Effector memory CD8-positive, alpha-beta T cell (primary cell): Measurements from ENCODE around the gene LYPD5.
"Not testable (repeated sequence)": the region's sequence is repeated elsewhere in the genome, so short reads cannot be mapped to it uniquely, and the experiment has no call there.

ENCODE experiments used
- ATAC-seq: fragments of 150-1000 bp; cut with Tn5 transposase; replicated peaks from 2 replicates; pipeline ENCODE4 v1.10.0; 2021; ENCODE audit warnings: mild to moderate bottlenecking, moderate library complexity
- DNase-seq, 3 experiments: peaks; one replicate each; pipeline ENCODE4 v3.0.0; 2021
- H3K27ac Mint-ChIP-seq, 2 donors: one replicate each; pipeline ENCODE4 v1.8.0; 2022; ENCODE audit warnings: mild to moderate bottlenecking in 2 of 2, mixed read lengths in 2 of 2, moderate library complexity in 2 of 2
- H3K27me3 Mint-ChIP-seq, 2 donors: one replicate each; pipeline ENCODE4 v1.8.0; 2022; ENCODE audit warnings: mixed read lengths in 2 of 2
- H3K36me3 Mint-ChIP-seq: one replicate; pipeline ENCODE4 v1.8.0; 2022; ENCODE audit warnings: mild to moderate bottlenecking, moderate library complexity, mixed read lengths; ENCODE audit not compliant: insufficient read depth
- H3K4me1 Mint-ChIP-seq, 2 donors: one replicate each; pipeline ENCODE4 v1.8.0; 2022; ENCODE audit warnings: low read depth in 2 of 2, mixed read lengths in 2 of 2
- H3K4me3 Mint-ChIP-seq, 2 donors: one replicate each; pipeline ENCODE4 v1.8.0; 2022; ENCODE audit warnings: mild to moderate bottlenecking in 2 of 2, mixed read lengths in 2 of 2, moderate library complexity in 2 of 2
- H3K9me3 Mint-ChIP-seq, 2 donors: one replicate each; pipeline ENCODE4 v1.8.0; 2022; ENCODE audit warnings: mixed read lengths in 2 of 2

Gene LYPD5

GRCh38 chr19:43780706-43781525, 21.3 kb downstream of the LYPD5 start, which contains the start of gene KCNN4:
Gene KCNN4 (minus strand): TSS chr19:43780973. CDS start chr19:43780861, 112 bp downstream.
- DNase-seq: peak in 2 of 3 experiments; percentile 14 to 41
- ATAC-seq: peak; percentile 65
- Mint-ChIP-seq H3K4me1 (peaks cover 43 to 62% of the 10 kb centered on the region in 2 donors), H3K4me3 (peak within 1 kb of the TSS; percentile 57 to 69), H3K27ac (peak within 1 kb of the TSS; percentile 70 to 85), H3K9me3 (no peaks in the 10 kb centered on the region), H3K27me3 (peaks cover 19 to 38% of the 10 kb centered on the region in 2 donors), H3K36me3 (peaks cover 3% of the 10 kb centered on the region)

GRCh38 chr19:43779820-43780219, 22.4 kb downstream of the LYPD5 start:
- H3K4me3 Mint-ChIP-seq: peak overlapping the region; percentile 57 to 69
- peaks cover 19 to 38% of the 10 kb centered on the region in 2 donors for H3K27me3 Mint-ChIP-seq
- H3K4me1 Mint-ChIP-seq: peaks cover 41 to 57% of the 10 kb centered on the region in 2 donors
- peaks cover 3% of the 10 kb centered on the region for H3K36me3 Mint-ChIP-seq
- peak overlapping the region; percentile 70 to 85 for H3K27ac Mint-ChIP-seq
- H3K9me3 Mint-ChIP-seq: no peaks in the 10 kb centered on the region
- DNase-seq (no peak), ATAC-seq (no peak)

GRCh38 chr19:43779147-43779819, 23.0 kb downstream of the LYPD5 start:
- H3K9me3 Mint-ChIP-seq: no peaks in the 10 kb centered on the region
- ATAC-seq (no peak), DNase-seq (no peak)
- peaks cover 3% of the 10 kb centered on the region for H3K36me3 Mint-ChIP-seq
- peak overlapping the region; percentile 70 to 89 for H3K27ac Mint-ChIP-seq
- H3K4me1 Mint-ChIP-seq: peaks cover 39 to 54% of the 10 kb centered on the region in 2 donors
- peak overlapping the region; percentile 57 to 69 for H3K4me3 Mint-ChIP-seq
- H3K27me3 Mint-ChIP-seq: peaks cover 18 to 35% of the 10 kb centered on the region in 2 donors

- peaks cover 3% of the 10 kb centered on the region for H3K36me3 Mint-ChIP-seq
- H3K4me1 Mint-ChIP-seq: peaks cover 38 to 47% of the 10 kb centered on the region in 2 donors
These were observed 23.6 kb downstream of the LYPD5 start for GRCh38 chr19:43778651-43779050.

GRCh38 chr19:43777163-43777695, 25.0 kb downstream of the LYPD5 start:
- ATAC-seq (peak; percentile 12), DNase-seq (no peak)
- peak overlapping the region in 1 of 2 donors; percentile 37 for H3K4me3 Mint-ChIP-seq
- no peaks in the 10 kb centered on the region for H3K9me3 Mint-ChIP-seq
- H3K27ac Mint-ChIP-seq: peak overlapping the region; percentile 61 to 89
- H3K27me3 Mint-ChIP-seq: peaks cover 3 to 16% of the 10 kb centered on the region in 2 donors
- peaks cover 3% of the 10 kb centered on the region for H3K36me3 Mint-ChIP-seq
- H3K4me1 Mint-ChIP-seq: peaks cover 31 to 37% of the 10 kb centered on the region in 2 donors

More at GRCh38 chr19:43778651-43779050, 23.6 kb downstream of the LYPD5 start:
- peaks cover 12 to 29% of the 10 kb centered on the region in 2 donors for H3K27me3 Mint-ChIP-seq
- peak overlapping the region; percentile 61 to 89 for H3K27ac Mint-ChIP-seq
- peak overlapping the region; percentile 57 to 69 for H3K4me3 Mint-ChIP-seq
- H3K9me3 Mint-ChIP-seq: no peaks in the 10 kb centered on the region
- ATAC-seq: no peak
- no peak for DNase-seq

- no peak for DNase-seq
- peaks cover 3% of the 10 kb centered on the region for H3K36me3 Mint-ChIP-seq
- ATAC-seq: no peak
These were observed 26.0 kb downstream of the LYPD5 start for GRCh38 chr19:43776286-43776685.

GRCh38 chr19:43775299-43775890, 26.9 kb downstream of the LYPD5 start:
- Mint-ChIP-seq H3K4me1 (peaks cover 17 to 22% of the 10 kb centered on the region in 2 donors), H3K4me3 (no peak overlapping the region)
- no peak for ATAC-seq

More at GRCh38 chr19:43776286-43776685, 26.0 kb downstream of the LYPD5 start:
- Mint-ChIP-seq H3K4me1 (peaks cover 24 to 30% of the 10 kb centered on the region in 2 donors), H3K27ac (no peak overlapping the region), H3K9me3 (no peaks in the 10 kb centered on the region), H3K27me3 (peaks cover 0 to 6% of the 10 kb centered on the region in 2 donors), H3K4me3 (no peak overlapping the region)

GRCh38 chr19:43774940-43775258, 27.3 kb downstream of the LYPD5 start:
- not testable (repeated sequence) for H3K36me3 Mint-ChIP-seq, H3K9me3 Mint-ChIP-seq, H3K27ac Mint-ChIP-seq, ATAC-seq, H3K27me3 Mint-ChIP-seq, H3K4me3 Mint-ChIP-seq, DNase-seq
- H3K4me1 Mint-ChIP-seq: peaks cover 17 to 22% of the 10 kb centered on the region in 2 donors

More at GRCh38 chr19:43775299-43775890, 26.9 kb downstream of the LYPD5 start:
- no peaks in the 10 kb centered on the region for H3K27me3 Mint-ChIP-seq
- no peaks in the 10 kb centered on the region for H3K9me3 Mint-ChIP-seq
- no peak for DNase-seq
- peak overlapping the region in 1 of 2 donors; percentile 29 for H3K27ac Mint-ChIP-seq
- peaks cover 3% of the 10 kb centered on the region for H3K36me3 Mint-ChIP-seq

GRCh38 chr19:43774103-43774939, 27.9 kb downstream of the LYPD5 start:
- Mint-ChIP-seq H3K4me3 (no peak overlapping the region), H3K9me3 (no peaks in the 10 kb centered on the region), H3K27me3 (no peaks in the 10 kb centered on the region), H3K36me3 (no peaks in the 10 kb centered on the region), H3K4me1 (peaks cover 13 to 16% of the 10 kb centered on the region in 2 donors), H3K27ac (no peak overlapping the region)
- ATAC-seq (peak; percentile 61), DNase-seq (peak in 1 of 3 experiments; percentile 28)

GRCh38 chr19:43773725-43774102, 28.5 kb downstream of the LYPD5 start:
- DNase-seq (no peak), ATAC-seq (no peak)
- H3K4me1 Mint-ChIP-seq: peaks cover 11% of the 10 kb centered on the region in 2 donors
- no peaks in the 10 kb centered on the region for H3K9me3 Mint-ChIP-seq
- no peaks in the 10 kb centered on the region for H3K27me3 Mint-ChIP-seq
- H3K36me3 Mint-ChIP-seq: no peaks in the 10 kb centered on the region
- H3K4me3 Mint-ChIP-seq: no peak overlapping the region
- no peak overlapping the region for H3K27ac Mint-ChIP-seq

- H3K36me3 Mint-ChIP-seq: peaks cover 11% of the 10 kb centered on the region
- no peak overlapping the region for H3K27ac Mint-ChIP-seq
- no peak overlapping the region for H3K4me3 Mint-ChIP-seq
- DNase-seq (no peak), ATAC-seq (no peak)
- no peaks in the 10 kb centered on the region for H3K27me3 Mint-ChIP-seq
- peaks cover 29 to 32% of the 10 kb centered on the region in 2 donors for H3K4me1 Mint-ChIP-seq
- H3K9me3 Mint-ChIP-seq: no peaks in the 10 kb centered on the region
These were observed 33.0 kb downstream of the LYPD5 start for GRCh38 chr19:43769256-43769655.

- H3K27me3 Mint-ChIP-seq: no peaks in the 10 kb centered on the region
- no peaks in the 10 kb centered on the region for H3K9me3 Mint-ChIP-seq
- H3K36me3 Mint-ChIP-seq: peaks cover 11% of the 10 kb centered on the region
- H3K27ac Mint-ChIP-seq: no peak overlapping the region
- no peak overlapping the region for H3K4me3 Mint-ChIP-seq
- ATAC-seq (no peak), DNase-seq (no peak)
- peaks cover 30 to 31% of the 10 kb centered on the region in 2 donors for H3K4me1 Mint-ChIP-seq
These were observed 33.8 kb downstream of the LYPD5 start for GRCh38 chr19:43768273-43769050.
